Natural killer cell treated with Interleukin-12 subunit alpha and Interleukin-12 subunit beta and Interleukin-15 and Interleukin-18, amount 100 ng/mL, for 72 hours (primary cell): ENCODE data around the gene NKTR. TPM values are rescaled to one million over a fixed set of nuclear protein-coding genes. Genes with fewer than 3 reads are reported as not detected.
"Not testable (repeated sequence)": the region's sequence is repeated elsewhere in the genome, so short reads cannot be mapped to it uniquely, and the experiment has no call there.

Source experiments
- ATAC-seq, 2 donors: fragments of 150-1000 bp; cut with Tn5 transposase in 1 of 2; sonication (Bioruptor Pico), chemical (Tn5 transposase) in 1 of 2; 2 replicates each; pipeline ENCODE4 v1.10.0; 2021
- DNase-seq: peaks from one replicate; pipeline ENCODE4 v3.0.0; 2022; ENCODE audit warnings: low spot score
- H3K27ac Mint-ChIP-seq, 2 donors: 1 replicate in 1 of 2; 2 replicates in 1 of 2; pipeline ENCODE4 v1.8.0; 2022; ENCODE audit warnings: mixed read lengths in 2 of 2, mild to moderate bottlenecking in 1 of 2, moderate library complexity in 1 of 2
- H3K27me3 Mint-ChIP-seq, 2 donors: 1 replicate in 1 of 2; 2 replicates in 1 of 2; pipeline ENCODE4 v1.8.0; 2022; ENCODE audit warnings: mixed read lengths in 2 of 2
- H3K36me3 Mint-ChIP-seq: one replicate; pipeline ENCODE4 v1.8.0; 2022; ENCODE audit warnings: mixed read lengths
- H3K4me1 Mint-ChIP-seq, 2 donors: 1 replicate in 1 of 2; 2 replicates in 1 of 2; pipeline ENCODE4 v1.8.0; 2022; ENCODE audit warnings: low read depth in 2 of 2, mixed read lengths in 2 of 2, mild to moderate bottlenecking in 1 of 2
- H3K4me3 Mint-ChIP-seq: one replicate; pipeline ENCODE4 v1.8.0; 2022; ENCODE audit warnings: mixed read lengths
- H3K9me3 Mint-ChIP-seq: 2 replicates; pipeline ENCODE4 v1.8.0; 2022; ENCODE audit warnings: mixed read lengths
- total RNA-seq, 2 donors: library from RNA; stranded (reverse); gene quantifications; one replicate each; pipeline ENCODE4 v1.2.3, GENCODE V29; 2022

The NKTR gene
- total RNA-seq, 2 donors from 2014 or later = 85.4 to 145 TPM

GRCh38 chr3:42581709-42582473, 18.6 kb upstream of the NKTR start, which contains the start of gene SEC22C:
SEC22C (minus strand) TSS chr3:42581967; CDS start chr3:42569046, 12,921 bp downstream.
- DNase-seq (peak; percentile 98), ATAC-seq (peak; percentile 95 to 97)
- Mint-ChIP-seq H3K27ac (peak within 1 kb of the TSS; percentile 86 to 93), H3K36me3 (peaks cover 5% of the 10 kb centered on the region), H3K9me3 (no peaks in the 10 kb centered on the region), H3K27me3 (no peaks in the 10 kb centered on the region), H3K4me3 (peak within 1 kb of the TSS; percentile 92), H3K4me1 (peaks cover 24 to 33% of the 10 kb centered on the region in 2 donors)

GRCh38 chr3:42582474-42583070, 17.9 kb upstream of the NKTR start:
- Mint-ChIP-seq H3K27ac (peak overlapping the region; percentile 86 to 93), H3K4me1 (peaks cover 24 to 33% of the 10 kb centered on the region in 2 donors), H3K4me3 (peak overlapping the region; percentile 92), H3K27me3 (no peaks in the 10 kb centered on the region), H3K9me3 (no peaks in the 10 kb centered on the region), H3K36me3 (peaks cover 5% of the 10 kb centered on the region)
- ATAC-seq = no peak
- DNase-seq = no peak

DNA sequence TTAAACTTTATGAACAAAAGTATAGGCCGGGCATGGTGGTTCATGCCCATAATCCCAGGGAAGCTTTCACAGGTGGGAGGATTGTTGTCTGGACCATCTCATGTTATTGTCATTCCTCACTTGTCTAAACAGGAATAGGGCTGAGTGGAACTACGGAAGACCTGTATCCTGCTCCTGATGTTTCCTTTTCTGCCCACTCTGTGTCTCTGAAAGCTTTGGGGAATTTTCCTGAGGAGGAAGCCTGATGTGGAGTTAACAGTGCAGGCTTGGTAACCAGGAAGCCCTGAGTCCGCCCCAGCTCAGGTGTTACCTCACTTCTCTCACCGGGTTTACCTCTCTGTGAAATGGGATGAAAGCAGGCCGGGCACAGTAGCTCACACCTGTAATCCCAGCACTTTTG, 11.9 kb upstream of the NKTR start:
- DNase-seq = no peak
- Mint-ChIP-seq H3K9me3 (no peaks in the 10 kb centered on the region), H3K4me3 (no peak overlapping the region), H3K4me1 (peaks cover 3 to 14% of the 10 kb centered on the region in 2 donors), H3K27me3 (no peaks in the 10 kb centered on the region), H3K36me3 (peaks cover 3% of the 10 kb centered on the region), H3K27ac (no peak overlapping the region)
- ATAC-seq = no peak

DNA sequence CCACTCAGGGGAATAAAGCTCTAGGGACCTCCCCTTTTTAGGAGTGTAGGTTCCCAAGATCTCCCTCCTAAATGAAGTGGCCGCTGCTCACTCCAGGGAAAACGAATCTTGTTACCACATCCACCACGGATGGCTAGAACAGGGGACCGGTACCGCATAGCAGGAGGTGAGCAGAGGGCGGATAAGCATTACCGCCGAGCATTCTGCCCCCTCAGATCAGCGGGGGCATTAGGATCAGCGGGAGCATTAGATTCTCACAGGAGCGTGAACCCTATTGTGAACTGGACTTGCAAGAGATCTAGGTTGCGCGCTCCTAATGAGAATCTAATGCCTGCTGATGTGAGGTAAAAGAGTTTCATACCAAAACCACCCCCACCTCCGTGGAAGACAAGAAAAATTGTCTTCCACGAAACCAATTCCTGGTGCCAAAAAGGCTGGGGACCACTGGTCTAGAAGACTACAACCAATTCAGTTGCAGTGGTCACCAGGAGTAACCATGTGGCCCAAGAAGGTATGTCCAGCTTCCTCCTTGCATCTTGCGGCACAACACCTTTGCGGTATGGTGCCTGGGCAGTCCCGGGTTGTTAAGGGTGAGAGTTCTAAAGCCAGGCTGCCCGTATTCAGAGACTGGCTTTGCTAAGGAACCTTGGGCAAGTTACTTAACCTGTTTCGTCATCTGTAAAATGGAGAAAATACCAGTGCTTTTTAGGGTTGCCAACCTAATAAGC, 10.9 kb upstream of the NKTR start:
- H3K36me3 Mint-ChIP-seq = peaks cover 10% of the 10 kb centered on the region
- ATAC-seq = no peak
- peaks cover 7 to 18% of the 10 kb centered on the region in 2 donors for H3K4me1 Mint-ChIP-seq
- DNase-seq = no peak
- H3K27ac Mint-ChIP-seq = peak overlapping the region in 1 of 2 donors; percentile 83
- H3K27me3 Mint-ChIP-seq = no peaks in the 10 kb centered on the region
- no peaks in the 10 kb centered on the region for H3K9me3 Mint-ChIP-seq
- peak overlapping the region; percentile 92 for H3K4me3 Mint-ChIP-seq

GRCh38 chr3:42590989-42591756, 9.3 kb upstream of the NKTR start:
- Mint-ChIP-seq H3K27me3 (no peaks in the 10 kb centered on the region), H3K36me3 (peaks cover 10% of the 10 kb centered on the region)
- no peak for DNase-seq

DNA sequence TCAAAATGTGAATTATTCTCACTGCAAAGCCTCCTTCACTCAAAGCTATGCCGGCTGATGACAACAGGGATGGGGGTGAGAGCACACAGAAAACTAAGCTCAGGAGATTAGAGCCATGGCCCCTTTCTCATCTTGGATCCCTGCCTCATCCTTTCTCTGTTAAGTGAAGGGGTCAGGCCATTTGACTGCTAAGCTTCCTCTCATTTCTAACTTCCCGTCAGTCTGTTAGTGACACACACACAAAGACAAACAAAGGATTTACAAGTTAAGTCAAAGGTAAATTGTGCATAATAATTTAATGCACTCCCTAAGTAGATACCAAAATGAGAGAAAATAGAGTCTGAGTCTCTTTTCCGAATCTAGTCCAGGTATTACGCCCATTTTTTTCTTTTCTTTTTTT, 8.7 kb upstream of the NKTR start:
- Mint-ChIP-seq H3K9me3 (no peaks in the 10 kb centered on the region), H3K27me3 (no peaks in the 10 kb centered on the region), H3K27ac (peak overlapping the region in 1 of 2 donors; percentile 83), H3K36me3 (peaks cover 10% of the 10 kb centered on the region), H3K4me1 (peaks cover 7 to 18% of the 10 kb centered on the region in 2 donors), H3K4me3 (peak overlapping the region; percentile 92)
- ATAC-seq = no peak
- DNase-seq = no peak

More at GRCh38 chr3:42590989-42591756, 9.3 kb upstream of the NKTR start:
- peak overlapping the region; percentile 92 for H3K4me3 Mint-ChIP-seq
- H3K9me3 Mint-ChIP-seq = no peaks in the 10 kb centered on the region
- peak overlapping the region; percentile 63 to 83 for H3K27ac Mint-ChIP-seq
- H3K4me1 Mint-ChIP-seq = peaks cover 7 to 18% of the 10 kb centered on the region in 2 donors
- ATAC-seq = peak in 1 of 2 donors; percentile 7

DNA sequence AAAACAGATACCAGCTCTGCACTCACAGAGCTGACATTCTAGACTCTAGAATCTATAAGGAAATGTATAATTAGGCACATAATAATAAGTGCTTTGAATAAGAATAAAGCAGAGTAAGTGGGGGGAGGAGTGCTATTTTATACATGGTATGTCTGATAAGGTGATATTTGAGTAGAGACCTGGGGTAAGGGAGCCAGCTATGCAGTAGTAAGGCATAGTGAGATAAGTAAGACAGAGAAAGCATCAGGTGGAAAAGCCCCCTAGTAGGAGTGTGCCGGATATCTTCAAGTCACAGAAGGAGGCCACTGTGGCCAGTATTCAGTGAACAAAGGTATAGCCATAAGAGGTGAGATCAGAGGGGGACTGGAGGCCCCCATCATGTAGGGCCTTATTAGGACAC, 6.9 kb upstream of the NKTR start:
- H3K4me3 Mint-ChIP-seq = peak overlapping the region; percentile 1
- H3K36me3 Mint-ChIP-seq = peaks cover 10% of the 10 kb centered on the region
- H3K27ac Mint-ChIP-seq = no peak overlapping the region
- peaks cover 11 to 22% of the 10 kb centered on the region in 2 donors for H3K4me1 Mint-ChIP-seq
- DNase-seq (no peak), ATAC-seq (no peak)
- no peaks in the 10 kb centered on the region for H3K27me3 Mint-ChIP-seq
- no peaks in the 10 kb centered on the region for H3K9me3 Mint-ChIP-seq

DNA sequence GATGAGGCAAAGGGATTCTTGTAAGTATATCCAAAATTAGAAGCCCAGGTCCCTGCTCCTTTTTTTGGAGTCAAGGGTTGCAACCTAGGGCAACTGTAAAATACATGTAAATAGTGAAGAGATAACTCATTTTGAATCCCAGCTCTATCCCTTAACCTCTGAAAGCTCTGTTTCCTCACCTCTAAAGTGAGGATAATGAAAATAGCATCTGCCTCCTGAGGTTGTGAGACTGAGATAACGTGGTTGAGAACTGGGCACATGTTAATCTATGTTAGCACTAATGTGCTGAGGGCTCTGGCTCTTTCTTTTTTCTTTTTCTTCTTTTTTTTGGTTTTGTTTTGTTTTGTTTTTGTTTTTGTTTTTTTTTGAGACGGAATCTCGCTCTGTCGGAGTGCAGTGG, 4.8 kb upstream of the NKTR start:
- DNase-seq (no peak), ATAC-seq (no peak)
- no peaks in the 10 kb centered on the region for H3K9me3 Mint-ChIP-seq
- H3K27ac Mint-ChIP-seq = no peak overlapping the region
- peaks cover 17 to 30% of the 10 kb centered on the region in 2 donors for H3K4me1 Mint-ChIP-seq
- no peaks in the 10 kb centered on the region for H3K27me3 Mint-ChIP-seq
- H3K36me3 Mint-ChIP-seq = peaks cover 10% of the 10 kb centered on the region
- no peak overlapping the region for H3K4me3 Mint-ChIP-seq

- not testable (repeated sequence) for ATAC-seq, H3K9me3 Mint-ChIP-seq, H3K4me3 Mint-ChIP-seq, H3K27ac Mint-ChIP-seq, H3K27me3 Mint-ChIP-seq, DNase-seq
- peaks cover 26 to 32% of the 10 kb centered on the region in 2 donors for H3K4me1 Mint-ChIP-seq
- H3K36me3 Mint-ChIP-seq = peaks cover 17% of the 10 kb centered on the region
These were observed 3.4 kb upstream of the NKTR start for GRCh38 chr3:42597098-42597497.

- ATAC-seq = peak; percentile 30 to 54
- peak; percentile 75 for DNase-seq
- Mint-ChIP-seq H3K4me3 (peak overlapping the region; percentile 93), H3K27ac (peak overlapping the region; percentile 91 to 95), H3K36me3 (peaks cover 16% of the 10 kb centered on the region), H3K4me1 (peaks cover 36 to 48% of the 10 kb centered on the region in 2 donors), H3K9me3 (no peaks in the 10 kb centered on the region), H3K27me3 (no peaks in the 10 kb centered on the region)
These were observed 631 bp downstream of the NKTR start for GRCh38 chr3:42600958-42601675.

GRCh38 chr3:42601896-42602581, 1.6 kb downstream of the NKTR start:
- Mint-ChIP-seq H3K27ac (peak overlapping the region; percentile 91 to 95), H3K36me3 (peaks cover 16% of the 10 kb centered on the region), H3K4me1 (peaks cover 37 to 50% of the 10 kb centered on the region in 2 donors), H3K27me3 (no peaks in the 10 kb centered on the region), H3K9me3 (no peaks in the 10 kb centered on the region), H3K4me3 (peak overlapping the region; percentile 93)
- ATAC-seq = no peak
- no peak for DNase-seq

GRCh38 chr3:42602961-42603360, 2.5 kb downstream of the NKTR start:
- H3K36me3 Mint-ChIP-seq = peaks cover 16% of the 10 kb centered on the region
- DNase-seq = no peak
- H3K4me3 Mint-ChIP-seq = no peak overlapping the region
- no peak overlapping the region for H3K27ac Mint-ChIP-seq
- H3K27me3 Mint-ChIP-seq = no peaks in the 10 kb centered on the region
- H3K4me1 Mint-ChIP-seq = peaks cover 42 to 55% of the 10 kb centered on the region in 2 donors
- no peak for ATAC-seq
- H3K9me3 Mint-ChIP-seq = no peaks in the 10 kb centered on the region
